Non-pigmented ciliary epithelial cell (primary cell): Measurements from ENCODE around the gene MED10.
A peak's percentile ranks its signal among the peaks of the same experiment; 100 is the strongest.

Source experiments
- DNase-seq: peaks from one replicate; pipeline ENCODE4 v3.0.0-alpha.2; 2010; ENCODE audit warnings: low read depth

MED10 gene

GRCh38 chr5:6377905-6378765 lies at the start of gene MED10:
Gene MED10, minus strand, starts transcription at chr5:6378547. Its CDS starts 64 bp downstream, at chr5:6378483.
- DNase-seq: peak; percentile 63

- DNase-seq: no peak
Measured at GRCh38 chr5:6427694-6428093, 49.3 kb upstream of the MED10 start.

- no peak for DNase-seq
Measured at GRCh38 chr5:6424700-6425099, 46.4 kb upstream of the MED10 start.

GRCh38 chr5:6424110-6424659 lies 45.8 kb upstream of the MED10 start:
- DNase-seq: no peak

- DNase-seq: no peak
Measured at GRCh38 chr5:6423327-6424109, 45.2 kb upstream of the MED10 start.

GRCh38 chr5:6419340-6419852 lies 41.0 kb upstream of the MED10 start:
- no peak for DNase-seq

- no peak for DNase-seq
Measured at GRCh38 chr5:6418679-6419276, 40.4 kb upstream of the MED10 start.

GRCh38 chr5:6417657-6418056 lies 39.3 kb upstream of the MED10 start:
- no peak for DNase-seq

GRCh38 chr5:6412811-6413210 lies 34.5 kb upstream of the MED10 start:
- DNase-seq: no peak

GRCh38 chr5:6411141-6411540 lies 32.8 kb upstream of the MED10 start:
- DNase-seq: no peak

- no peak for DNase-seq
Measured at GRCh38 chr5:6410421-6410820, 32.1 kb upstream of the MED10 start.

- DNase-seq: no peak
Measured at GRCh38 chr5:6408627-6409446, 30.5 kb upstream of the MED10 start.

GRCh38 chr5:6408260-6408596 lies 29.9 kb upstream of the MED10 start:
- no peak for DNase-seq

- DNase-seq: no peak
Measured at GRCh38 chr5:6407558-6408259, 29.4 kb upstream of the MED10 start.

GRCh38 chr5:6405591-6405990 lies 27.2 kb upstream of the MED10 start:
- no peak for DNase-seq

GRCh38 chr5:6404129-6404528 lies 25.8 kb upstream of the MED10 start:
- no peak for DNase-seq

GRCh38 chr5:6403416-6403815 lies 25.1 kb upstream of the MED10 start:
- no peak for DNase-seq

GRCh38 chr5:6402939-6403338 lies 24.6 kb upstream of the MED10 start:
- no peak for DNase-seq

- no peak for DNase-seq
Measured at GRCh38 chr5:6401410-6401809, 23.1 kb upstream of the MED10 start.

- DNase-seq: peak; percentile 8
Measured at GRCh38 chr5:6399980-6400910, 21.9 kb upstream of the MED10 start.
